Stimulated activated naive B cell treated with anti-CD40 and anti-IgM and Interleukin-4, amounts not matched to agents 10 μg/mL and 1 μg/mL and 100 μg/mL, for 72 hours (primary cell): Measurements from ENCODE around the gene ZMPSTE24.

Source experiments
- ATAC-seq, 2 donors: fragments of 150-1000 bp; cut with Tn5 transposase; replicated peaks; 2 replicates each; pipeline ENCODE4 v1.10.0; 2021; ENCODE audit warnings: moderate library complexity in 1 of 2
- DNase-seq: peaks from one replicate; pipeline ENCODE4 v3.0.0; 2021
- H3K27ac Mint-ChIP-seq: one replicate; pipeline ENCODE4 v1.8.0; 2022; ENCODE audit warnings: mild to moderate bottlenecking, mixed read lengths
- H3K27me3 Mint-ChIP-seq, 2 donors: one replicate each; pipeline ENCODE4 v1.8.0; 2022; ENCODE audit warnings: mixed read lengths in 2 of 2
- H3K36me3 Mint-ChIP-seq, 2 donors: one replicate each; pipeline ENCODE4 v1.8.0; 2022; ENCODE audit warnings: mixed read lengths in 2 of 2, mild to moderate bottlenecking in 1 of 2
- H3K4me1 Mint-ChIP-seq, 2 donors: one replicate each; pipeline ENCODE4 v1.8.0; 2022; ENCODE audit warnings: mixed read lengths in 2 of 2, mild to moderate bottlenecking in 1 of 2
- H3K4me3 Mint-ChIP-seq, 2 donors: one replicate each; pipeline ENCODE4 v1.8.0; 2022; ENCODE audit warnings: mild to moderate bottlenecking in 2 of 2, mixed read lengths in 2 of 2, moderate library complexity in 1 of 2
- H3K9me3 Mint-ChIP-seq, 2 donors: one replicate each; pipeline ENCODE4 v1.8.0; 2022; ENCODE audit warnings: mixed read lengths in 2 of 2, mild to moderate bottlenecking in 1 of 2

ZMPSTE24 gene

GRCh38 chr1:40247655-40248054 lies 10.4 kb upstream of the ZMPSTE24 start, which contains the start of gene TMCO2:
TSS of gene TMCO2 (plus strand) at chr1:40247937. CDS start at chr1:40247994, 57 bp downstream.
- Mint-ChIP-seq H3K27me3 (no peaks in the 10 kb centered on the region), H3K4me3 (no peak within 1 kb of the TSS), H3K4me1 (no peaks in the 10 kb centered on the region), H3K9me3 (no peaks in the 10 kb centered on the region), H3K36me3 (no peaks in the 10 kb centered on the region), H3K27ac (no peak within 1 kb of the TSS)
- ATAC-seq (no peak), DNase-seq (no peak)

- no peak overlapping the region for H3K27ac Mint-ChIP-seq
- H3K27me3 Mint-ChIP-seq: no peaks in the 10 kb centered on the region
- no peak for DNase-seq
- no peaks in the 10 kb centered on the region for H3K9me3 Mint-ChIP-seq
- no peak overlapping the region for H3K4me3 Mint-ChIP-seq
- H3K4me1 Mint-ChIP-seq: no peaks in the 10 kb centered on the region
- ATAC-seq: no peak
- H3K36me3 Mint-ChIP-seq: no peaks in the 10 kb centered on the region
Observed at GRCh38 chr1:40248412-40248811, 9.6 kb upstream of the ZMPSTE24 start.

- Mint-ChIP-seq H3K27me3 (no peaks in the 10 kb centered on the region), H3K9me3 (no peaks in the 10 kb centered on the region), H3K4me1 (peaks cover 2 to 4% of the 10 kb centered on the region in 2 donors), H3K27ac (no peak overlapping the region), H3K36me3 (peaks cover 0 to 7% of the 10 kb centered on the region in 2 donors), H3K4me3 (no peak overlapping the region)
- ATAC-seq (no peak), DNase-seq (no peak)
Observed at GRCh38 chr1:40251456-40251855, 6.6 kb upstream of the ZMPSTE24 start.

- H3K36me3 Mint-ChIP-seq: peaks cover 0 to 7% of the 10 kb centered on the region in 2 donors
Observed at GRCh38 chr1:40252601-40253000, 5.4 kb upstream of the ZMPSTE24 start.

GRCh38 chr1:40255231-40255630 lies 2.8 kb upstream of the ZMPSTE24 start:
- ATAC-seq (no peak), DNase-seq (no peak)
- Mint-ChIP-seq H3K9me3 (no peaks in the 10 kb centered on the region), H3K27me3 (no peaks in the 10 kb centered on the region), H3K27ac (no peak overlapping the region), H3K4me3 (no peak overlapping the region), H3K4me1 (peaks cover 4 to 7% of the 10 kb centered on the region in 2 donors), H3K36me3 (peaks cover 0 to 10% of the 10 kb centered on the region in 2 donors)

More at GRCh38 chr1:40252601-40253000, 5.4 kb upstream of the ZMPSTE24 start:
- Mint-ChIP-seq H3K4me3 (no peak overlapping the region), H3K27me3 (no peaks in the 10 kb centered on the region), H3K4me1 (peaks cover 2 to 4% of the 10 kb centered on the region in 2 donors), H3K27ac (no peak overlapping the region), H3K9me3 (no peaks in the 10 kb centered on the region)
- DNase-seq (no peak), ATAC-seq (no peak)

- Mint-ChIP-seq H3K36me3 (peaks cover 0 to 15% of the 10 kb centered on the region in 2 donors), H3K27ac (peak overlapping the region; percentile 9), H3K4me3 (peak overlapping the region; percentile 46 to 97), H3K4me1 (peaks cover 4 to 7% of the 10 kb centered on the region in 2 donors), H3K27me3 (no peaks in the 10 kb centered on the region), H3K9me3 (no peaks in the 10 kb centered on the region)
- ATAC-seq: no peak
- no peak for DNase-seq
Observed at GRCh38 chr1:40256401-40257084, 1.5 kb upstream of the ZMPSTE24 start.

GRCh38 chr1:40257313-40257687 lies 736 bp upstream of the ZMPSTE24 start:
- Mint-ChIP-seq H3K9me3 (no peaks in the 10 kb centered on the region), H3K27me3 (no peaks in the 10 kb centered on the region), H3K4me1 (peaks cover 4 to 7% of the 10 kb centered on the region in 2 donors), H3K4me3 (peak overlapping the region; percentile 95 to 97), H3K36me3 (peaks cover 0 to 23% of the 10 kb centered on the region in 2 donors), H3K27ac (peak overlapping the region; percentile 100)
- DNase-seq (no peak), ATAC-seq (no peak)

- Mint-ChIP-seq H3K9me3 (no peaks in the 10 kb centered on the region), H3K4me1 (peaks cover 14 to 15% of the 10 kb centered on the region in 2 donors), H3K4me3 (peak overlapping the region; percentile 95 to 97), H3K36me3 (peaks cover 8 to 33% of the 10 kb centered on the region in 2 donors), H3K27ac (peak overlapping the region; percentile 100), H3K27me3 (no peaks in the 10 kb centered on the region)
- ATAC-seq (no peak), DNase-seq (no peak)
Observed at GRCh38 chr1:40258445-40258769, 371 bp downstream of the ZMPSTE24 start.

GRCh38 chr1:40264354-40264781 lies 6.3 kb downstream of the ZMPSTE24 start:
- H3K36me3 Mint-ChIP-seq: peaks cover 18 to 32% of the 10 kb centered on the region in 2 donors
- DNase-seq: no peak
- no peaks in the 10 kb centered on the region for H3K27me3 Mint-ChIP-seq
- no peak overlapping the region for H3K27ac Mint-ChIP-seq
- ATAC-seq: peak; percentile 77 to 80
- peaks cover 9 to 11% of the 10 kb centered on the region in 2 donors for H3K4me1 Mint-ChIP-seq
- H3K9me3 Mint-ChIP-seq: no peaks in the 10 kb centered on the region
- H3K4me3 Mint-ChIP-seq: no peak overlapping the region

GRCh38 chr1:40265298-40265697 lies 7.3 kb downstream of the ZMPSTE24 start:
- Mint-ChIP-seq H3K4me3 (no peak overlapping the region), H3K36me3 (peaks cover 23 to 38% of the 10 kb centered on the region in 2 donors), H3K9me3 (no peaks in the 10 kb centered on the region), H3K4me1 (peaks cover 7 to 11% of the 10 kb centered on the region in 2 donors), H3K27me3 (no peaks in the 10 kb centered on the region), H3K27ac (no peak overlapping the region)
- no peak for DNase-seq
- no peak for ATAC-seq

GRCh38 chr1:40265919-40266318 lies 7.9 kb downstream of the ZMPSTE24 start:
- Mint-ChIP-seq H3K9me3 (no peaks in the 10 kb centered on the region), H3K4me1 (peaks cover 11% of the 10 kb centered on the region in 2 donors), H3K27ac (no peak overlapping the region), H3K36me3 (peaks cover 27 to 43% of the 10 kb centered on the region in 2 donors), H3K27me3 (no peaks in the 10 kb centered on the region), H3K4me3 (no peak overlapping the region)
- DNase-seq (no peak), ATAC-seq (no peak)

- no peak for DNase-seq
Observed at GRCh38 chr1:40266786-40267535, 8.9 kb downstream of the ZMPSTE24 start.

GRCh38 chr1:40267767-40268187 lies 9.7 kb downstream of the ZMPSTE24 start:
- DNase-seq (no peak), ATAC-seq (no peak)
- H3K9me3 Mint-ChIP-seq: no peaks in the 10 kb centered on the region
- H3K36me3 Mint-ChIP-seq: peaks cover 29 to 38% of the 10 kb centered on the region in 2 donors
- no peak overlapping the region for H3K27ac Mint-ChIP-seq
- H3K27me3 Mint-ChIP-seq: no peaks in the 10 kb centered on the region
- H3K4me3 Mint-ChIP-seq: no peak overlapping the region
- peaks cover 11 to 13% of the 10 kb centered on the region in 2 donors for H3K4me1 Mint-ChIP-seq

More at GRCh38 chr1:40266786-40267535, 8.9 kb downstream of the ZMPSTE24 start:
- ATAC-seq: no peak
- H3K9me3 Mint-ChIP-seq: no peaks in the 10 kb centered on the region
- no peaks in the 10 kb centered on the region for H3K27me3 Mint-ChIP-seq
- H3K4me3 Mint-ChIP-seq: no peak overlapping the region
- H3K36me3 Mint-ChIP-seq: peaks cover 29 to 39% of the 10 kb centered on the region in 2 donors
- peaks cover 11% of the 10 kb centered on the region in 2 donors for H3K4me1 Mint-ChIP-seq
- H3K27ac Mint-ChIP-seq: no peak overlapping the region

GRCh38 chr1:40268211-40268610 lies 10.2 kb downstream of the ZMPSTE24 start:
- H3K36me3 Mint-ChIP-seq: peaks cover 30 to 38% of the 10 kb centered on the region in 2 donors
- DNase-seq: no peak
- H3K9me3 Mint-ChIP-seq: no peaks in the 10 kb centered on the region
- no peak overlapping the region for H3K27ac Mint-ChIP-seq
- no peak for ATAC-seq
- H3K27me3 Mint-ChIP-seq: no peaks in the 10 kb centered on the region
- H3K4me1 Mint-ChIP-seq: peaks cover 7 to 13% of the 10 kb centered on the region in 2 donors
- H3K4me3 Mint-ChIP-seq: no peak overlapping the region
